CD4-positive, alpha-beta T cell treated with Interleukin-12 subunit alpha and Interleukin-12 subunit beta, for 1 hour (primary cell): ENCODE results near the gene AADACL3.
"Not testable (repeated sequence)": the region's sequence is repeated elsewhere in the genome, so short reads cannot be mapped to it uniquely, and the experiment has no call there.

Experiments used
- DNase-seq: peaks from one replicate; pipeline ENCODE4 v3.0.0-alpha.2; 2020

AADACL3 gene

DNA sequence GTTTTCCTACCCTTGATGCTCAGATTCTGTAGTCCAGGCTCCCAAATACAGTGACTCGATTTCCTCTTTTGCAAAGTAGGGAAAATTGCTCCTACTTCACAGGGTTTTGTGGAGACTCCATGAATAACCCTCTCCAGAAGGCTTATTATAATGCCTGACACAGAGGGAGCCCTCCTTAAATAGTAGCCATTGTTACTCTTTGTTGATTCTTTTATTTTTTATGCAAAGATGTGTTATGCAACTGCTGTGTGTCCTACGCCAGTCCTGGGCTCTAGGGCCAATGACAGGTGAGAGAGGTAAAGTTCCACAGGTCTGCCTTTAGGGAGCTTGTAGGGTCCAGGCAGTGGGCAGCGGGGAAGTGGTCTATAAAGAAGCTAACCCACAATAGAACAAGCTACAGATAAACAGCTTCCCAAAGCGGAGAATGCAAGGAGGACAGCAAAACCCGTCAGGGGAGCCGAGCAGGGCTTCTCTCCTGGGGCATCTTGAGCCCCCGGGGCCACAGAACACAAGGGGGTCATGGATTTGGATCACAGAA is 1.5 kb downstream of the AADACL3 start:
- no peak for DNase-seq

DNA sequence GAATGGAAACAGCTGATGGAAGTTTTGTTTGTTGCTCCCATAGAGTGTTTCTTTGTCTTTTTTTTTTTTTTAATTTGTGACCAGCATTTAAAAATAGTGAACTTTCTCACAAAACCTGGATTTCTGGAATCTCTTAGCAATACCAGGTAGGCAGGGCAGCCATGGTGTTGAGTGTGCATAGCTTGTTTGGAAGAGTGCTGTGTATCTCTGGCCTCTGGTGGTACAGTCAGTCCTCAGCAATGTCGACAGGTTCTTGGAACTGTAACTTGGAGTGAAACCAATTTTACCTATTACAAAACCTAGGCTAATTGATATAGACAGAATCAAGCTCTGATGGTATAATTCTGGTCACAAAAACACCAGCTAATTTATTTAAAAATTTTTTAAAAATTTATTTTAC is 6.7 kb downstream of the AADACL3 start:
- DNase-seq: no peak

DNA sequence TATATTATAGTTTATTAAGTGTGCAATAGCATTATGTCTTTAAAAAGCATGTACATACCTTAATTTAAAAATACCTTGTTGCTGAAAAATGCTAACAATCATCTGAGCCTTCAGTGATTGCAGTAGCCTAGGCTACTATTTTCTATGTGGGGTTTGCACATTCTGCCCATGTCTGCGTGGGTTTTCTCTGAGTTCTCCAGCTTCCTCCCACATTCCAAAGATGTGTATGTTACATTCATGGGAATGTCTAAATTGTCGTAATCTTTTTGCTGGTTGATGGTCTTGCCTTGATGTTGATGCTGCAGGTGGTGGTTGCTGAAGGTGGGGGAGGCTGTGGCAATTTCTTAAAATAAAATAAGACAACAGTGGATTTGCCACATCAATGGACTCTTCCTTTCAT is 12.5 kb downstream of the AADACL3 start:
- DNase-seq: no peak

DNA sequence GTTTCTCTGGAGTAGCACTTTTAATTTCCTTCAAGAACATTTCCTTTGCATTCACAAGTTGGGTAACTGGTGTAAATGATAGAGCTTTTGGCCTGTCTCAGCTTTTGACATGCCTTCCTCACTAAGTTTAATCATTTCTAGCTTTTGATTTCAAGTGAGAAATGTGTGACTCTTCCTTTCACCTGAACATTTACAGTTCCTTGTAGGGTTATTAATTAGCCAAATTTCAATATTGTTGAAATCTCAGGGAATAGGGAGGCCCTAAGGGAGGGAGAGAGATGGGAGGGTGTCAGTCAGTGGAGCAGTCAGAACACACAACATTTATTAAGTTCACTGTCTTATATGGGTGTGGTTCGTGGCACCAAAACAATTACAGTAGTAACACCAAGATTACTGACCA is 14.2 kb downstream of the AADACL3 start:
- no peak for DNase-seq

DNA sequence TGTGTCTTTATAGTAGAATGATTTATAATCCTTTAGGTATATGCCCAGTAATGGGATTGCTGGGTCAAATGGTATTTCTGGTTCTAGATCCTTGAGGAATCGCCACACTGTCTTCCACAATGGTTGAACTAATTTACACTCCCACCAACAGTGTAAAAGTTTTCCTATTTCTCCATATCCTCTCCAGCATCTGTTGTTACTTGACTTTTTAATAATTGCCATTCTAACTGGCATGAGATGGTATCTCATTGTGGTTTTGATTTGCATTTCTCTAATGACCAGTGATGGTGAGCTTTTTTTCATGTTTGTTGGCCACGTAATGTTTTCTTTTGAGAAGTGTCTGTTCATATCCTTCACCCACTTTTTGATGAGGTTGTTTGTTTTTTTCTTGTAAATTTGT is 15.2 kb downstream of the AADACL3 start:
- not testable (repeated sequence) for DNase-seq

DNA sequence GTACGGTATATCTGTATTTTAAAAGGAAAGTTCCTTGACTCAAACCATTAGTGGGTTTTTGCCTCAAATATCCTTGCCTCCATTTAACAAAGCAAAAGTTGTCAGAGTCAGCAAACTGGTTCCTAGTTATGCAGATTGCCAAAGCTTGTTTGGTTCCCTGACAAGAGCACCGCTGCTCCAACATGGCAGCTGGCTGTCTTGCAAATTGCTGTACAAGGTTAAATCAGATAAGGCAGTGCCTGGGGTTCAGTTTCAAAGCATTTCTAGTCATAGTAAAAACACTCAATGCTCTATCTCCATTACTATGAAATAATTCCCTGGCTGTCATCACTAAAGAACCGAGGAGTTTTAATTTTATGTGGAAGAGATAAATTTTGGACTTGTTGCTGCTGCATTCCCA is 18.7 kb downstream of the AADACL3 start:
- DNase-seq: no peak

DNA sequence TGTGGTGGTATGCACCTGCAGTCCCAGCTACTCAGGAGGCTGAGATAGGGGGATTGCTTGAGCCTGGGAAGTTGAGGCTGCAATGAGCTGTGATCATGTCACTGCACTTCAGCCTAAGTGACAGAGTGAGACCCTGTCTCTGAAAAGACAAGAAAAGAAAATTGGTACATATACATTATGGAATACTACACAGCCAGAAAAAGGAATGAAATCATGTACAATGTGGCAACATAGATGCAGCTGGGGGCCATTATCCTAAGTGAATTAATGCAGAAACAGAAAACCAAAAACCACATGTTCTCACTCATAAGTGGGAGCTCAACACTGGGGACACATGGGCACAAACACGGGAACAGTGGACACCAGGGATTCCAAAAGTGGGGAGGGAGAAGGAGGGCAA is 23.0 kb downstream of the AADACL3 start:
- no peak for DNase-seq

DNA sequence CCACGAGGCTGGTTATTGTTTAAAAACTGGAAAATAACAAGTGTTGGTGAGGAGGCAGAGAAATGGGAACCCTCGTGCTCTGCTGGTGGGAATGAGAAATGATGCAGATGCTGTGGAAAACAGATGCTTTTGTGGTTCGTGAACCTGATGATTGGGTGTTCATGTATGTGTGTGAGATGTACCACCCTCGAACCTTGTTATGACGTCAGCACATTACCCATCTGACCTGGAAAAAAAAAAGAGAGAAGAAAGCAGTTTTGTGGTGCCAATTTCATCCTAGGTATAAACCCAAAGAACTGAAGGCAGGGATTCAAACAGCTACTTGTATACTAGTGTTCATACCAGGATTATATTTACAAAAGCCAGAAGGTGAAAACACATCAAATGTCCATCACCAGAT is 23.7 kb downstream of the AADACL3 start:
- no peak for DNase-seq

DNA sequence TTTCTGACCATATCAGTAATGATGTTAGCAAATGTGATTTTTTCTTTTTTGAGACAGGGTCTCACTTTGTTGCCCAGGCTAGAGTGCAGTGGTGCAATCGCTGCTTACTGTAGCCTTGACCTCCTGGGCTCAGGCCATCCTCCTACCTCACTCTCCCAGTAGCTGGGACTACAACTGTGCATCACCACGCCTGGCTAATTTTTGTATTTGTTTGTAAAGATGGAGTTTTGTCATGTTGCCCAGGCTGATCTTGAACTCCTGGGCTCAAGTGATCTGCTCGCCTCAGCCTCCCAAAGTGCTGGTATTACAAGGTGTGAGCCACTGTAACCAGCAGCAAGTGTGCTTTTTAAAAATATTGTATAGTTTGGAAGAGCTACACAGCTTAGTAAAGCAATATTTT is 26.0 kb downstream of the AADACL3 start:
- DNase-seq: no peak

DNA sequence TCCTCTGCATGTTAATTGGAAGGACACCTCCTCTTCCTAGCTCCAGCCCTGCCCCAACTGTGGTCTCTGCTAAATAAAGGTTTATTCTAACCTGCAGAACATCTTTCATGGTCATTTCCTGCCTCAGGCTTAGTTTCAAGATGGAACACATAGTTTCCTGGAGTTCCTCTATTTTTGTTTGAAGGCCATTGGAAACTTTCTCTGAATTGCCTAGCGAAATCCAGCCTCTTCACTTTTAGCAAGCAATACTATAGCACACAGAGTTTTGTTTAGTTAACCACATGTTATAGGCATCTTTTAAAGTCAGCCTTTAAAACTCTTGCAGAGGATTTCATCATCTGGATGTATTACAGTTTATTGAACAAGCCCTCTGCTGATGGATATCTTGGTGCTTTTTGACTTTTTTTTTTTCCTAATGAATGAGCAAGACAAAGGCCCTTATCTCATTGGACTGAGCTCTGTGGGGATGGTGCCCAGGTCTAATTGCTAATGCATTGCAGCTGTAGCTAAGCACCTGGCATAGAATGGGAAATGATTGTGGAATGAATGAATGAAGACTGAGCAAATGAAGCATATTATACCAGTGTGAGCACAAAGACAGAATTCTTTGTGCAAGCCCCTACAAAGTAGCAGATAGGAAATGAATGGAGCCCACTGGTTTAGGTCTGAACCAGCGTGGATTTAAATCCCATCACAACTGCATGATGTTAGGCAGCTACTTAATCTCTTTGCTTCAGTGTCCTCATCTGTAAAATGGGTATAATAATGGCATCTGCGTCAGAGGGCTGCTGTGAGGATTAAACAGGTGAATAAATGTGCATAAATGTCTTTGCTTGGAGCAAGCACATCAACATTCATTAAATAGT is 29.4 kb downstream of the AADACL3 start:
- DNase-seq: no peak

DNA sequence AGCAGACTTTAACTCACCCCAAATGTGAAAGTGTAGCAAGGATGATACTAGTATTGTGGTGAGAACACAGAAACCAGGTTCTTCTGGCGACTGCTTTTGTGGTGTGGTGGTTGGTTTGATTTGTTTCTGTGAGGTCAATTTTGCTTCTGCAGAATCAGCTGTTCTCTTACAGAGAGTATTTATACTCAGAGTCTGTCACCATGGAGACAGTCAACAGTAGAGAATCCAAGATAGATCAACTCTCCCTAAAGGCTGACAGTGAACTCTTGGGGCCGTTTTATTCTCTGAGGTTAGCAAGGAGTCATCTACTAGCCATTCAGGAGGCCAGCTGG is 30.0 kb downstream of the AADACL3 start, which contains the start of gene CFAP107:
Gene CFAP107, plus strand, starts transcription at position 209 of the 332 bp plus-strand sequence. CDS start 231 bp downstream, outside the sequence.
- DNase-seq: no peak

DNA sequence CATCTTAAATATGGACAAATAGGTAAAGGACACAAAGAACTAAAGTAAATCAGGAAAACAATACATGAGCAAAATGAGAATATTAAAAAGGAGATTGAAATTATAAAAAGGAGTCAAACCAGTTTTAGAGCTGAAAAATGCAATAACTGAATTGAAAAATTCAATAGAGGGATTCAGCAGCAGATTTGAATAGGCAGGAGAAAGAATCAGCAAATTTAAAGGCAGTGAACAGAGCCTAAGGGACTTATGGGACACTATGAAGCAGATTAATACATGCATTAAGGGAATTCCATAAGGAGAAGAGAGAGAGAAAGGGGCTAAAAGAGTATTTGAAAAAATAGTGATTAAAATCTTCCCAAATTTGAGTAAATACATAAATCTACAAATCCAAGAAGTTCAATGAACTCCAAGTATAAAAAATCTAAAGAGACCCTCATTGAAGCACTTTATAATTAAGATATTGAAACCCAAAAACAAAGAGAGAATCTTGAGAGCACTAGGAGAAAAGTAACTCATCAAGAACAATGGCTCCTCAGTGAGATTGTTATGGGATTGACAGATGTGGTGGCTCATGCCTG is 33.0 kb downstream of the AADACL3 start:
- DNase-seq: no peak

DNA sequence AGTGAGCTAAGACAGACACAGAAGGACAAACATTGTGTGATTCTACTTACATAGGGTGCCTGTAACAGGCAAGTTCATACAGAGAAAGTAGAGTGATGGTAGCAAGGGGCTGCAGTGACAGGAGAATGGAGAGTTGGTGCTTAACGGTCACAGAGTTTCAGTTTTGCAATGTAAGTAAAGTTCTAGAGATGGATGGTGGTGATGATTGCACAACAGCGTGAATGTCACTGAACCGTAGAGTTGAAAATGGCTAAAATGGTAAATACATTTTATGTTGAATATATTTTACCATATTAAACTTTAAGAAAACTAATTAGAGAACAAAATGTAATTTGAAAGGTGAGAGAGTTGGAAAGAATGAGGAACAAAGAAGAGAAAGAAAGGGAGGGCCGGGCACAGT is 38.8 kb downstream of the AADACL3 start:
- DNase-seq: no peak

DNA sequence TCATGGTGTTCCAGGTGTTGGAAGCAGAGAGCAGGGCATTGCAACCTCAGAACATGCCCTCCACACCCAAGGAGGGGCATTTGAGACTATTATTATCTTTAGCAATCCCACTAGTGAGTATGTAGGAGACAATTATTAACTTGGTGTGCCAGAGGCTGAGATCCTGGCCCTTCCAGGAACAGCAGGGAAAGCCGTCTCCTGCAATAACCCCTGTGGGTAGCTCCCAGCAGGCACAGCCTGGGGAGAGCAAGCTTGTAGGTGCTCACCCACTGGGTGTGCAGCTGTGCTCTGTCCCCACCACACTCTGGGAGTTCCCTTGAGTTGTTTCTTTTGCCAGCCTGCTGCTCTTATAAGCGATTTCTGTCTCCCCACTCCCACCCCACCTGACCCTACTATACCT is 40.4 kb downstream of the AADACL3 start:
- DNase-seq: no peak

DNA sequence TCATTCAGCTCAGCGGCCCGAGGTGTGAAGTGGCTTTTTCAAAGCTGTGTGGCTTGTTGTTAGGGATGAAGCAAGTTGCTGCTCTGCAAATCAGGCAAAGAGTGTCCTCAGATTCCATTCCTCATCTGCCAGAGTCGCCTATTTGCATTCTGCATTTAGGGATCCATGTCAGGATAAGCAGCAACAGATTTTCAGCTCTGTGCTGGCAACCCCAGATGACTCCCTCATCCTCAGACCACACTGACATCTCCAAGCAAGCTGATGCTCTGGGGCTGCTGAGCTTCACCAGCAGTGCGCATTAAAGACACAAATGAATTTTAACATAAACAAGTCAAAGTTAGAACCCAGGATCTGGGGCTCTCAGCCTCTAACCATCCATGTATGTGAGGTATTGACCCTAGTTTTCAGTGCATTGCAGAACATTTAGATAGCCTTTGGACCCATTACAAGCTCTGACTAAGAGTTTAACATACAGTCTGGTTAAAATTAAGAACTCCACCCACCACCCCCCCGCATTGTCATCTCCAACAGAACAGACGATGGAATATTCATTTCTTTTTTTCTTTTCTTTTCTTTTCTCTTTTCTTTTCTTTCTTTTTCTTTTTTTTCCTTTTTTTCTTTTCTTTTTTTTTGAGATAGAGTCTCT is 41.0 kb downstream of the AADACL3 start:
- DNase-seq: no peak

DNA sequence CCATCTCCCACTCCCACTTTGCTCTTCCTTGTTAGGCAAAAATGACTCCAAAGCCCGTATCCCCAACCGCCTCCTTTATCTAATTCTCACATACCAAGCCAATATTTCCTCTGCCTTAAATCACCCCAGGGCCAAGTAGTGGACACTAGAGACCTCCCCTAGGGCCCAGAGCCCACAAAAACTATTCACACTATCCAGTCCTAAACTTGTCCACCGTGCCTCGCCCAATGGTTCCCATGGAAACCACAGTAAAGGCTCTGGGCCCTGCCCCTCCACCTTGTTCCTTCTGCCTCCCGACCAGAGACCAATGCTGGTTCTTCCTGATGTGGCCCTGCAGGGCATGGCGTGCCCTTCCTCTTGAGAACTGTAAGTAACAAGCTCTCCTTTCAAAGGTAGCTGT is 41.9 kb downstream of the AADACL3 start:
- no peak for DNase-seq

DNA sequence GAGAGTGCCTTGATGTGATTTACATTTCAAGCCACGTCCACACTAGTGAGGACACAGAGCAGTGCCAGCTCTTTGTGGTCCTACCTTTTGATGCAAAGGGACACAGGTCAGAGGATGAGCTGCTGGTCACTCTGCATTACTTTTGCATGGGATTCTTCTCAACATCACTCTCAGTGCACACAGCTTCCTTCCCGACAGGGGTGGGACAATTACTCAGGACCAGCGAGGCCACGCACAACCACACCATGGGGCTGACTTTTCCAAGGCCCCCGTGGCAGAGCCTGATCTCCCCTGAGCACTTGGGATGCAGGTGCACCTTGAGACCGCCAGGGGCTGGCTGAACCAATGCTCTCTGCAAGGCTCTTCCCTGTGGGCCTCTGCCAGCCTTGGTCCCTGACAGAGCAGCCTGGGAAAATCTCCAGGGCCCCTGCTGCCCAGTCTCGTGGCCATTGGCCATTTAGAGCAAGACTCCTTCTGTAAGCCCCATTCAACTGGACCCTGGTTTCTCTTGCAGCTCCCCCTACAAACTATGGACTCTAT is 44.4 kb downstream of the AADACL3 start:
- DNase-seq: no peak

DNA sequence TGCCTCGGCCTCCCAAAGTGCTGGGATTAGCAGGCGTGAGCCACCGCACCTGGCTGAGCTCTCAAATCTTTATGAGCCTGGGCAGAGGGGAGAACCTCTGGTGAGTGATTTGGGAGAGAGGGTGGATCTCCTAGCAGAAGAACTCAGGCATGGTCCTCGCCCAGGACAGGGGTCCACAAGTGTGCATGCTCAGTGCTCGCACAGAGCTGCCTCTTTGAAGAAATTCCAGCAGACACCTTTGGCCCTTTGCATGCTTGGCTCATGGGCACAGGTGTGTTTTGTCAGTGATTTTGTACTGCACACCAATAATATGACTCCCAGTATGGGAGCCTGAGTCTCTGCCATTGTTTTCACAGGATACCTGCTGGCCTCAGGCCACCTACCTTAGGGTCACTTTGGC is 45.9 kb downstream of the AADACL3 start:
- no peak for DNase-seq

DNA sequence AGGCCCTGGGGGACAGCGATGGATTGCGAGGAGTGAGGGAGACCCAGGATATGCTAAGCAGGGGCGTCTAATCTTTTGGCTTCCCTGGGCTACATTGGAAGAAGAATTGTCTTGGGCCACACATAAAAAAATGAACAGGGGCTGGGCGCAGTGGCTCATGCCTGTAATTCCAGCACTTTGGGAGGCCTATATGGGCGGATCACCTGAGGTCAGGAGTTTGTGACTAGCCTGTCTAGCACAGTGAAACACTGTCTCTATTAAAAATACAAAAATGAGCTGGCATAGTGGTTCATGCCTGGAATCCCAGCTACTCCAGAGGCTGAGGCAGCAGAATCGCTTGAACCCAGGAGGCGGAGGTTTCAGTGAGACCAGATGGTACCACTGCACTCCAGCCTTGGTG is 46.9 kb downstream of the AADACL3 start:
- DNase-seq: no peak

DNA sequence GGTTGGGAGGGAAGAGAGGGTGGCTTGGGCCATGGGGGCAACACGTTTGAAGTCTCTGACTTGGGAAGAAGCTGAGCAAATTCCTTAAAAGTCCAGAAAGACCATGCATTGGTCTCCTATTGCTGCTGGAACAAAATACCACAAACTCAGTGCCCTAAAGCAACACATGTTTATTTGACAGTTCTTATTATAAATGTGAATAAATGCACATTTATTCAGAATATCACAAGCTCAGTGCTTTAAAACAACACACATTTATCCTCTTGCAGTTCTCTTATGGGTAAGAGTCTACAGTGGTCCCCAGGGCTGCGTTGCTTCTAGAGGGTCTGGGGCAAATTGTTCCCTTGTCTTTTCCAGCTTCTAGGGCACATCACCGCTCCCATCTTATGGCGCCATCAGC is 47.6 kb downstream of the AADACL3 start:
- no peak for DNase-seq

DNA sequence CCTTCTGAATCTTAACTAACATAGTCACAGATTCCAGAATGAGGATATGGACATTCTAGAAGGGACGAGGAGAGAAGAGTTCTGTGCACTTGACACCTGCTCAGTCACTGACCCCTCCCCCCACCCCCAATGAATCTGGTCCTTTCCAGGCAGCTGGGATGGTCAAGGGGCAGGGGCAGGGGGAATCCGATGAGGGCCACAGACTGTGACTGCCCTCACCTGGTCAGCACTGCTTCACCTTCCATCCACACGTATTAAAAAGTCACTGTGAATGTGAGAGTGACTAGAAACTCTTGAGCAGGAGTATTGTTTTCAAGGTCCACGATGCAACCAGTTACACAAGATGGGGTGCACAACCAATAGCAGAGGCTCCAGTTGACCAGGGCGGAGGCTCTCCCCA is 48.1 kb downstream of the AADACL3 start:
- DNase-seq: no peak

DNA sequence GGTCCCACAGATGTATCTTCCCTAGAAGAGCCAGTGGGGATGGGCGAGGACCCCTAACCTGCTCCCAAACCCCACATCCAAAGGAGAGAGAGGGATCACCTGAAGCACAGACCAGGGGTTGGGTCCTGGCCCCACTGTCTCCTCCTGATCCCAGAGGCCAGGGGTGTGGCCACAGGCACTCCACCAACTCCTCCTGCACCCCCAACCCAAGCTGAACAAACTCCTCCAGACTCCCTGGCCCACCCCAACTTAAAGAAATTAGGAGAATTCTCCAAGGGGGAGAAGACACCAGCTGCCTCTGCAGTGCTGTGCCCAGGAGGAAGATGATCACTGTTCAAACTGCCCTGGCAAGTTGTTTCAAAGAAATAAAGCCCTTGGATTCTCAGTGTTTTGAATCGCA is 53.1 kb downstream of the AADACL3 start:
- DNase-seq: no peak

DNA sequence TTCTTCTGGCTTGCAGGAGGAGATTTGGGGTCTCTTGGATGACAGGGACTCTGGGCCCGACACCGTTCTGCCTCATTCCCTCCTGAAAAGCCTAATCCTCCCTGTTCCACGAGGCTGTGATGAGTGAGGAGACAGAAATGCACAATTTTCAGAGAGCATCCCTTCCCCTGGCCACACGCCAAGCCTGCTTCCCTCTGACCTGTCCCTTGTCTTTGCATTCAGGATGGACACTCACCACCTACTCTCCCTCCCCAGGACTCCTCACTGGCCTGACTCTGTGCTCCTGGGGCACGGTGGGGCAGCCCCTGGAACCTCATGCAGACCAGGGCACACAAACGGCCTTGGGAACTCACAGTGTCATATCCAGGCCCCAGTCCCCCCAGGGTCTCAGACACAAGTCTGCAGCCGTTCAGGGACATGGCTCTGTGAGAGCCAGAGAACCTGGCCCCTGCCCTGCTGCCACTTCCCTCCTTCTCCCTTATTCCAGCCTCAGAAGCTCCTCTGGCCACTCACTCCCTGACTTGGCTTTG is 54.1 kb downstream of the AADACL3 start:
- no peak for DNase-seq

DNA sequence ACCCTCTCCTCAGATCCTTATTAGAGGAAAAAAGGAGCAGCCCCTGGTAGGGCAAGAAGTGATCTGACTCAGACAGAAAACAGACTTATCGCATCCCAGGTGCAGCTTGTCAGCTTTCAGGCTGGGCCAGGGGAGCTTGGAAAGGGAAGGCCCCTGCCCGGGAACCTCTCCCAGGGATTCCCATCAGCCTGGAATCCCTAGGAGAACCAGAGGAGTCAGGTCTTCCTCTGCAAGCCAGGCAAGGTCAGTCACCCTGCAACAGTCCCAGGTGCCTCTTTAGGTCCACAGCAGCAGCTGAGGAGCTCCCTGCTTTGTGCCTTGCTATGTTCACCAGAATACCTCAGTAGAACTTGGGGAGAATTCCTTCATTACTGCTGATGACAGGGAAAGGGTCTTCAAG is 54.7 kb downstream of the AADACL3 start:
- DNase-seq: no peak
